GM10266 (cell line): ENCODE measurements around the gene MAPKAP1.

Experiments used
- DNase-seq: peaks from one replicate; pipeline ENCODE4 v3.0.0; 2012; ENCODE audit errors: extremely low spot score
- CTCF ChIP-seq: IDR thresholded peaks from 2 replicates; pipeline ENCODE4 v1.5.1; 2012; ENCODE audit warnings: mild to moderate bottlenecking, low read depth; ENCODE audit not compliant: control insufficient read depth, insufficient read depth; ENCODE audit errors: missing control alignments

Gene MAPKAP1

GRCh38 chr9:125505988-125506438, 201.0 kb downstream of the MAPKAP1 start:
- TF ChIP-seq CTCF, result no peak
- DNase-seq, result no peak

- DNase-seq, result no peak
Observed at GRCh38 chr9:125504616-125505015, 202.4 kb downstream of the MAPKAP1 start.

GRCh38 chr9:125497906-125498305, 209.1 kb downstream of the MAPKAP1 start:
- no peak for TF ChIP-seq CTCF
- DNase-seq, result no peak

More at GRCh38 chr9:125504616-125505015, 202.4 kb downstream of the MAPKAP1 start:
- no peak for TF ChIP-seq CTCF

- DNase-seq, result no peak
- TF ChIP-seq CTCF, result no peak
Observed at GRCh38 chr9:125497478-125497877, 209.5 kb downstream of the MAPKAP1 start.

GRCh38 chr9:125496313-125496834, 210.6 kb downstream of the MAPKAP1 start:
- no peak for TF ChIP-seq CTCF
- DNase-seq, result no peak

- DNase-seq, result no peak
- no peak for TF ChIP-seq CTCF
Observed at GRCh38 chr9:125495172-125496119, 211.6 kb downstream of the MAPKAP1 start.

- no peak for DNase-seq
- TF ChIP-seq CTCF, result no peak
Observed at GRCh38 chr9:125494653-125494915, 212.4 kb downstream of the MAPKAP1 start.
